Uterus (tissue), 4 donors: ENCODE results near the gene CLHC1. TPM values are rescaled to one million over a fixed set of nuclear protein-coding genes. Genes with fewer than 3 reads are reported as not detected.

Source experiments
- DNase-seq, 2 donors: peaks; one replicate each; pipeline ENCODE4 v3.0.0-alpha.2; 2019 to 2020
- H3K27ac ChIP-seq, 2 donors: fragments of 200-600 bp; sonication (generic); 1 replicate in 1 of 2; 2 replicates in 1 of 2; pipeline ENCODE4 v1.5.1; 2016 to 2018
- H3K27me3 ChIP-seq, 2 donors: fragments of 200-600 bp; sonication (generic); one replicate each; pipeline ENCODE4 v1.5.1; 2018 to 2019; ENCODE audit warnings: control low read depth in 1 of 2
- H3K36me3 ChIP-seq, 2 donors: fragments of 200-600 bp; sonication (generic); one replicate each; pipeline ENCODE4 v1.5.1; 2019; ENCODE audit warnings: control low read depth in 1 of 2
- H3K4me1 ChIP-seq, 2 donors: fragments of 200-600 bp; sonication (generic); one replicate each; pipeline ENCODE4 v1.5.1; 2018 to 2019; ENCODE audit warnings: control low read depth in 1 of 2
- H3K4me3 ChIP-seq, 2 donors: fragments of 200-600 bp; sonication (generic); 1 replicate in 1 of 2; 2 replicates in 1 of 2; pipeline ENCODE4 v1.5.1; 2018 to 2019; ENCODE audit warnings: mild to moderate bottlenecking in 1 of 2
- H3K9me3 ChIP-seq, 2 donors: fragments of 200-600 bp; sonication (generic); one replicate each; pipeline ENCODE4 v1.5.1; 2019; ENCODE audit warnings: control low read depth in 1 of 2
- POLR2A ChIP-seq, 2 donors: fragments of 450-650 bp; IDR thresholded peaks; one replicate each; pipeline ENCODE4 v1.6.1; 2016; ENCODE audit warnings: antibody characterized with exemption in 2 of 2, mild to moderate bottlenecking in 1 of 2, moderate library complexity in 1 of 2
- intact Hi-C: fragments of 100-400 bp; cut with DNase I; formaldehyde crosslinking; loops from one replicate; pipeline ENCODE4 v1.15.1; 2023; ENCODE audit warnings: low total_unique reads
- total RNA-seq, 4 donors: library from RNA; depleted of rRNA in 3 of 4; stranded (reverse); fragments of >200 nt in 3 of 4; gene quantifications; one replicate each; pipeline versions ENCODE4 v1.1.0 to v1.2.4, GENCODE V29; 2014 to 2023
- TF ChIP-seq, protein P1 (sequence below), 4 experiments: fragments of 200-600 bp in 2 of 4; fragments of 450-650 bp in 2 of 4; sonication (generic) in 2 of 4; IDR thresholded peaks; one replicate each; pipeline ENCODE4 v1.5.1; 2016 to 2019; ENCODE audit warnings: antibody characterized with exemption in 4 of 4, mild to moderate bottlenecking in 2 of 4, moderate library complexity in 1 of 4
- donor health status: DM: yes; HTN: yes; CAD: no.

CLHC1 gene
- total RNA-seq, 4 donors from 2014 or later, result 0.51 to 52.7 (median 13.2) TPM

DNA sequence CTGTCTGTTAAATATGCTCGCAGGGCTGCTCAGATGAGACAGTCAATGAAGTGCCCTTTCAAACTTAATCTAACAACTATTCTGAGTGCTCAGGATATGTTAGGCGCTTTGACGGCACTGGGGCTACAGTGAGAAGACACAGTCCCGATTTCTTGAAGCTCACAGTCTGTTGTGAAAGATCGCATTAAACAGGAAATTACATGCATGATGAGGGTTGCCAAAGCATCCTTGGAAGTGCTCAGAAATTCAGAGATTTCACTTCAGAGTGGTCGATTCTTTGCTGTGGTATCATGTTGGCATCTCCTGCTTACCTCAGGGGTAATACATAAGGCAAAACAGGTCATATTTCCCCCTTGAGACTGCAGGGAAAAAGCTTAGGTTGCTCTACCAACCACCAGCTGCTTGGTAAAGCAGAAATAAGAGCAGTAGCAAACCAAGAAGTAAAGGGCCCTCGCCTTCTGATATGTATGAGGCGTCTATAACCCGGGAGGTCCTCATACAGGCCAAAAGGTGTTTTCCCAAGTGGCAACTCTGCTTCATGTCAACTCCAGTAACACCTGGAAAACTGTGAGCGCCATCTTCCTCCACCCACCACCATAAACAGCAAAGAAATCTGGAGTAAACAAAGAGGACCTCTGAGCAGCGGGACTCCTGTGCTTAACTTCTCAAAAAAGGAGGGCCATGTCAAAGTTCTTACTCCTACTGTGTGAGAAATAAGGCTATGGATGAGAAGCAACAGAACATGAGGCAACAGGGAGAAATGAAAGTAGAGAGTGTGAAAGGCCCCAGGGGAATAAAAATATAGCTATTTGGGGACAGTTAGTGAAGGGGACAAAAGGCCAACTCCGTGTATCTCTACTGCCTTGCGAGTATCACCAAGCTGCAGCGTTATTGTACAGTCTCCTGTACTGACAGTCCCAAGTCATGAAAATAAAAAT, 79.3 kb downstream of the CLHC1 start:
- peak overlapping the region in 1 of 2 donors; percentile 6 for H3K27ac ChIP-seq
- H3K36me3 ChIP-seq, result no peaks in the 10 kb centered on the region
- H3K4me3 ChIP-seq, result no peak overlapping the region
- intact Hi-C loops, result no loop called here
- no peaks in the 10 kb centered on the region for H3K27me3 ChIP-seq
- TF ChIP-seq POLR2A (IDR thresholded peaks at IDR 0.05), result no peak
- TF ChIP-seq, protein P1, sequence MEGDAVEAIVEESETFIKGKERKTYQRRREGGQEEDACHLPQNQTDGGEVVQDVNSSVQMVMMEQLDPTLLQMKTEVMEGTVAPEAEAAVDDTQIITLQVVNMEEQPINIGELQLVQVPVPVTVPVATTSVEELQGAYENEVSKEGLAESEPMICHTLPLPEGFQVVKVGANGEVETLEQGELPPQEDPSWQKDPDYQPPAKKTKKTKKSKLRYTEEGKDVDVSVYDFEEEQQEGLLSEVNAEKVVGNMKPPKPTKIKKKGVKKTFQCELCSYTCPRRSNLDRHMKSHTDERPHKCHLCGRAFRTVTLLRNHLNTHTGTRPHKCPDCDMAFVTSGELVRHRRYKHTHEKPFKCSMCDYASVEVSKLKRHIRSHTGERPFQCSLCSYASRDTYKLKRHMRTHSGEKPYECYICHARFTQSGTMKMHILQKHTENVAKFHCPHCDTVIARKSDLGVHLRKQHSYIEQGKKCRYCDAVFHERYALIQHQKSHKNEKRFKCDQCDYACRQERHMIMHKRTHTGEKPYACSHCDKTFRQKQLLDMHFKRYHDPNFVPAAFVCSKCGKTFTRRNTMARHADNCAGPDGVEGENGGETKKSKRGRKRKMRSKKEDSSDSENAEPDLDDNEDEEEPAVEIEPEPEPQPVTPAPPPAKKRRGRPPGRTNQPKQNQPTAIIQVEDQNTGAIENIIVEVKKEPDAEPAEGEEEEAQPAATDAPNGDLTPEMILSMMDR (IDR thresholded peaks at IDR 0.05), result no peak
- H3K4me1 ChIP-seq, result peaks cover 10 to 16% of the 10 kb centered on the region in 2 donors
- no peak for DNase-seq
- no peaks in the 10 kb centered on the region for H3K9me3 ChIP-seq

DNA sequence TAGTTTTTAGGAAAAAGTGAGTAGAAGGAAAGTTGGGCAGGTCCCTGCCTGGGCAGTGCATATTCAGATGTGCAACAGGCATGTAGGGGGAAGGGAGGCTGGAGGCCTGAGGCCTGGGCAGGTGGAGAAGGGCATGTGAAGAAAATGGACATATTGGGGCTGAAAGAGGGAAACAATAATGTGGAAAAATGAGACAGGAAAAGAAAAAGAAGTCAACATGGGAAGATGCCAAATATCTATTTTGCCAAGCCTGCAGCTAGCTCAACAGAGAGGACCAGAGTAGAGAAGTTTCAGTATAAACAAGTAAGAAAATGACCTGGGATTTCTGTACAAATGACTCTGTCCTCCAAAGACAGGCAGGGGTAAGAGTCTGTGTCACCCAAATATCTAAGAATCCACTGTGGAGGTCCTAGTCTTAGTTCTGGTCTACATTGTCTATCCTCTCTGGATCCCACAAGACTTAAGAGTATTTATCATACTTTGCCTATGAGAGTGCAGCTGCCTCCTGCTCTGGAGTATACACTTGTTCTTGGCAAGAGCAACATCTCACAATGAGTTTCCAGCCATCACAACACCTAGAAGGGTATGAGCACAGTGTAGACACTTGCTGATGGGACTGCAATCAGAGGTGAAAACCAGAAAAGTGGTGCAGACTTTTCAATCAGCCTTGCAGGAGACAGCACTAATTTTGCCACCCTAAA, 80.2 kb downstream of the CLHC1 start:
- TF ChIP-seq, protein P1 (IDR thresholded peaks at IDR 0.05), result no peak
- TF ChIP-seq POLR2A (IDR thresholded peaks at IDR 0.05), result no peak
- Histone ChIP-seq H3K4me3 (no peak overlapping the region), H3K36me3 (no peaks in the 10 kb centered on the region), H3K27ac (no peak overlapping the region), H3K9me3 (no peaks in the 10 kb centered on the region), H3K4me1 (peaks cover 10 to 16% of the 10 kb centered on the region in 2 donors), H3K27me3 (no peaks in the 10 kb centered on the region)
- intact Hi-C loops, result no loop called here
- DNase-seq, result no peak

DNA sequence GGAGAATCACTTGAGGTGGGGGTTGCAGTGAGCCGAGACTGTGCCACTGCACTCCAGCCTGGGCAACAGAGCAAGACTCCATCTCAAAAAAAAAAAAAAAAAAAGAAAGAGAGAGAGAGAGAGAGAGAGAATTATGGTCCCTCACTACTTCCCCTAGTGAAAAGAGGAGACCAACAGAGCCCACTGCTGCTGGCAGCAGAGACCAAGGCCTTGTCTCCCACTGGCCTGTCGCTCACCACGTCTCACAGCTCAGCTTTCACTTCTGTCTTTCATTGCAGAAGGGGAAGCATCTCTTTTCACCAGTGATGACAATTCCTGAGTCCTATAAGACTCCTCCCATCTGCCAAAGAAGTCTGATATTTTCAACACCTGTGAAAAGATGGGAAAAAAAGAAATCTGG, 81.3 kb downstream of the CLHC1 start:
- H3K36me3 ChIP-seq, result no peaks in the 10 kb centered on the region
- H3K27ac ChIP-seq, result no peak overlapping the region
- H3K9me3 ChIP-seq, result no peaks in the 10 kb centered on the region
- intact Hi-C loops, result no loop called here
- peaks cover 10 to 12% of the 10 kb centered on the region in 2 donors for H3K4me1 ChIP-seq
- no peak for DNase-seq
- TF ChIP-seq, protein P1 (IDR thresholded peaks at IDR 0.05), result no peak
- TF ChIP-seq POLR2A (IDR thresholded peaks at IDR 0.05), result no peak
- H3K4me3 ChIP-seq, result no peak overlapping the region
- no peaks in the 10 kb centered on the region for H3K27me3 ChIP-seq

DNA sequence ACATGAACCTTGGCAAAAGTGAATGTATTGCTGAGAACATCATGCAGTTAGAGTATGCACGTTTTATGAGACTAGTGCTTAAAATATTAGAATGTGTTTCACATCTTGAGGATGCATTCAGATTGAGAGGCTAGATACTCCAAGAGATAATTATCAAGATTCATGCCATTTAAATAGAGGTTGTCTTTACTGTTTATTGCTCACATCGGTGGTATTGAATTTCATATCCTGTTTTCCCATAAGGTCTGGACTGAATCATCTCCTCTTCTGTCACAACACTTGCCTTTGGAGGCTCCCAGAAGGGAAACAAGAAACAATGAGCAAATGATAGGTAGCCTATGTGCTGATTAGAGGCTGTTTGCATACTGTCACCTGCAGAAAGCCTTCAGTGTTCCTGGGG, 83.8 kb downstream of the CLHC1 start:
- intact Hi-C loops, result no loop called here
- TF ChIP-seq POLR2A (IDR thresholded peaks at IDR 0.05), result no peak

DNA sequence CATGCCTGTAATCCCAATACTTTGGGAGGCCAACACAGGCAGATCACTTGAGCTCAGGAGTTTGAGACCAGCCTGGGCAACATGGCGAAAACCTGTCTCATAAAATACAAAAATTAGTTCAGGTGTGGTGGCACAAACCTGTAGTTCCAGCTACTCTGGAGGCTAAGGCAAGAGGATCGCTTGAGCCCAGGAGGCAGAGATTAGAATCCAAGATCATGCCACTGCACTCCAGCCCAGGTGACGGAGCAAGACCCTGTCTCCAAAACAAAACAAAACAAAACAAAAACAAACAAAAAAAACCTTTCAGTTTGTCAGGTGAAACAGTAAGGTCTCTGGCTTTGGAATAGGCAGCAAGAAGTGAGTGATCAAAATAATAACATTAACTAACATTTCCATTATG, 84.6 kb downstream of the CLHC1 start:
- no peak for DNase-seq
- intact Hi-C loops, result no loop called here
- Histone ChIP-seq H3K36me3 (no peaks in the 10 kb centered on the region), H3K4me3 (no peak overlapping the region), H3K4me1 (no peaks in the 10 kb centered on the region), H3K27me3 (no peaks in the 10 kb centered on the region), H3K9me3 (no peaks in the 10 kb centered on the region), H3K27ac (no peak overlapping the region)
- TF ChIP-seq, protein P1 (IDR thresholded peaks at IDR 0.05), result no peak
- no peak for TF ChIP-seq POLR2A (IDR thresholded peaks at IDR 0.05)

More for the DNA sequence above, 83.8 kb downstream of the CLHC1 start:
- Histone ChIP-seq H3K9me3 (no peaks in the 10 kb centered on the region), H3K4me1 (no peaks in the 10 kb centered on the region), H3K36me3 (no peaks in the 10 kb centered on the region), H3K27me3 (no peaks in the 10 kb centered on the region), H3K27ac (no peak overlapping the region), H3K4me3 (no peak overlapping the region)
- no peak for DNase-seq
